A549 (cell line): Measurements from ENCODE around the gene MAVS. TPM values are rescaled to one million over a fixed set of nuclear protein-coding genes. Genes with fewer than 3 reads are reported as not detected.
A peak's percentile ranks its signal among the peaks of the same experiment; 100 is the strongest.

ENCODE experiments used
- ATAC-seq, 2 experiments: fragments of 200-7000 bp in 1 of 2; fragments of >200 bp in 1 of 2; cut with Nextera tagmentation in 1 of 2; cut with Tn5 transposase in 1 of 2; 3 replicates each; pipeline versions ENCODE4 v1.8.0 to v1.9.1; 2018 to 2020; ENCODE audit warnings: mild to moderate bottlenecking in 1 of 2, moderate library complexity in 1 of 2
- CTCF ChIA-PET: fragments of 300-600 bp; sonication (Branson Sonifier 250); formaldehyde crosslinking; extraction: SDS; loops from one replicate; lab custom pipeline; 2021; ENCODE audit warnings: antibody characterized with exemption, inconsistent platforms; lab: Yijun Ruan, JAX
- POLR2A ChIA-PET: fragments of 350-600 bp; formaldehyde crosslinking; extraction: SDS; loops from one replicate; lab custom pipeline; 2021; ENCODE audit warnings: antibody characterized with exemption, inconsistent platforms; lab: Yijun Ruan, JAX
- DNase-seq, 2 experiments: peaks; one replicate each; pipeline versions ENCODE4 v3.0.0 to v3.0.0-alpha.2; 2011 to 2016; ENCODE audit warnings: low read depth in 1 of 2, low spot score in 1 of 2
- FAIRE-seq: peaks from 2 replicates; lab custom pipeline; 2011; peaks lifted over from hg19 to GRCh38; lab: Jason Lieb, UNC
- H3K27ac ChIP-seq, 2 experiments: fragments of >200 bp; sonication (Bioruptor Twin); formaldehyde crosslinking; 3 replicates each; pipeline ENCODE4 v1.5.1; 2016 to 2017
- H3K4me1 ChIP-seq: fragments of >200 bp; sonication (Bioruptor Twin); formaldehyde crosslinking; 3 replicates; pipeline ENCODE4 v1.6.1; 2016
- H3K4me2 ChIP-seq: fragments of >200 bp; sonication (Bioruptor Twin); formaldehyde crosslinking; 3 replicates; pipeline ENCODE4 v1.6.1; 2016
- H3K4me3 ChIP-seq: fragments of >200 bp; sonication (Bioruptor Twin); formaldehyde crosslinking; 3 replicates; pipeline ENCODE4 v1.5.1; 2016
- H3K9me3 ChIP-seq: fragments of >200 bp; sonication (Bioruptor Twin); formaldehyde crosslinking; 3 replicates; pipeline ENCODE4 v1.6.1; 2016
- CBX2 ChIP-seq: fragments of 200-600 bp; sonication (generic); IDR thresholded peaks from 2 replicates; pipeline ENCODE4 v1.6.1; 2016; ENCODE audit warnings: low read depth, mild to moderate bottlenecking, borderline replicate concordance
- CBX8 ChIP-seq: fragments of 200-600 bp; sonication (generic); IDR thresholded peaks from 2 replicates; pipeline ENCODE4 v1.6.1; 2016
- CTCF ChIP-seq: fragments of >200 bp; sonication (Bioruptor Twin); formaldehyde crosslinking; IDR thresholded peaks from 3 replicates; pipeline ENCODE4 v1.5.1; 2016
- GATA3 ChIP-seq: IDR thresholded peaks from 2 replicates; pipeline ENCODE4 v1.6.1; 2012; ENCODE audit warnings: borderline replicate concordance
- HOXA7 ChIP-seq: fragments of 250-450 bp; sonication (Bioruptor Pico); IDR thresholded peaks from 2 replicates; pipeline ENCODE4 v1.5.0; 2020; ENCODE audit warnings: mild to moderate bottlenecking, moderate library complexity
- HOXB13 ChIP-seq: fragments of 250-450 bp; sonication (Bioruptor Pico); IDR thresholded peaks from 2 replicates; pipeline ENCODE4 v1.5.0; 2020; ENCODE audit warnings: low read depth, mild to moderate bottlenecking, moderate library complexity
- JUN ChIP-seq, 2 experiments: fragments of >200 bp; sonication (Bioruptor Twin); formaldehyde crosslinking; IDR thresholded peaks; 2 replicates in 1 of 2; 3 replicates in 1 of 2; pipeline ENCODE4 v1.6.1; 2016 to 2017
- KDM5A ChIP-seq: fragments of 200-600 bp; sonication (generic); IDR thresholded peaks from 2 replicates; pipeline ENCODE4 v1.6.1; 2016; ENCODE audit warnings: antibody characterized with exemption, mild to moderate bottlenecking
- MAFK ChIP-seq: fragments of 450-650 bp; IDR thresholded peaks from 2 replicates; pipeline ENCODE4 v1.6.1; 2014; ENCODE audit not compliant: partially characterized antibody
- NPAS2 ChIP-seq: fragments of 250-450 bp; sonication (Bioruptor Pico); IDR thresholded peaks from 2 replicates; pipeline ENCODE4 v1.8.0; 2022; ENCODE audit warnings: mild to moderate bottlenecking, moderate library complexity, borderline replicate concordance
- NR3C1 ChIP-seq: fragments of >200 bp; sonication (Bioruptor Twin); formaldehyde crosslinking; IDR thresholded peaks from 3 replicates; pipeline ENCODE4 v1.6.1; 2017
- PBX3 ChIP-seq: IDR thresholded peaks from 2 replicates; pipeline ENCODE4 v1.6.1; 2012
- POLR2A ChIP-seq: IDR thresholded peaks from 2 replicates; pipeline ENCODE4 v1.6.1; 2012; ENCODE audit warnings: mild to moderate bottlenecking, low read length
- RNF2 ChIP-seq: fragments of 200-600 bp; sonication (generic); IDR thresholded peaks from 2 replicates; pipeline ENCODE4 v1.6.1; 2016; ENCODE audit warnings: low read depth, mild to moderate bottlenecking, antibody characterized with exemption, moderate library complexity, borderline replicate concordance
- TP53 ChIP-seq: fragments of 250-450 bp; sonication (Bioruptor Pico); IDR thresholded peaks from 2 replicates; pipeline ENCODE4 v1.5.0; 2021; ENCODE audit warnings: mild to moderate bottlenecking, moderate library complexity
- ZNF302 ChIP-seq: fragments of 250-450 bp; sonication (Bioruptor Pico); IDR thresholded peaks from 2 replicates; pipeline ENCODE4 v1.9.0; 2021; ENCODE audit warnings: inconsistent platforms, mild to moderate bottlenecking, moderate library complexity
- WGBS: methylation state at CpG from one replicate; pipeline ENCODE4 v1.1.6; 2017; ENCODE audit errors: missing lambda C conversion rate; 5-methylcytosine and 5-hydroxymethylcytosine counted together
- polyA plus RNA-seq, 4 experiments: library from polyadenylated mRNA; depleted of rRNA in 3 of 4; stranded (reverse); fragments of >200 nt; fragmentation: RNase III in 1 of 4; extraction: RNeasy Plus Mini Kit Qiagen cat#74134 plus additional on column Dnase treatment in 1 of 4; gene quantifications; 2 replicates in 3 of 4; 3 replicates in 1 of 4; pipeline ENCODE4 v1.2.3, GENCODE V29; 2011 to 2017
- TF ChIP-seq, protein P1 (sequence below): IDR thresholded peaks from 2 replicates; pipeline ENCODE4 v1.6.1; 2012

The MAVS gene
- polyA plus RNA-seq, 2 of the 4 experiments (the other 2 are of a cell fraction): 18.9 to 31.0 TPM

- 30% methylated on average over 19 of the region's 19 CpGs for WGBS
- DNase-seq (no peak), ATAC-seq (no peak), FAIRE-seq (peak; percentile 72)
- H3K4me1 ChIP-seq: peaks cover 55% of the 10 kb centered on the region
- H3K27ac ChIP-seq: peak overlapping the region; percentile 98 to 99
- CTCF ChIA-PET: interaction anchor here (0.6 to 3.3 kb wide), 2 partner anchors 11 to 274 kb away, joined by 3 to 29 read pairs; partner anchors contain the start of gene CENPB
- peak overlapping the region; percentile 84 for H3K4me2 ChIP-seq
- H3K9me3 ChIP-seq: no peaks in the 10 kb centered on the region
- POLR2A ChIA-PET: interaction anchor here (0.6 to 2.2 kb wide), 2 partner anchors 13 to 14 kb away, joined by 3 to 36 read pairs; no protein-coding TSS in a partner anchor
- peak overlapping the region; percentile 84 for H3K4me3 ChIP-seq
- TF ChIP-seq CTCF: no peak
- no peak for TF ChIP-seq KDM5A
- TF ChIP-seq ZNF302: no peak
- peak; percentile 85 for TF ChIP-seq MAFK
Observed at GRCh38 chr20:3797592-3798372, 48.9 kb upstream of the MAVS start.

- Histone ChIP-seq H3K9me3 (no peaks in the 10 kb centered on the region), H3K4me1 (peaks cover 58% of the 10 kb centered on the region)
- TF ChIP-seq CTCF: no peak
- no peak for TF ChIP-seq MAFK
- no peak for TF ChIP-seq HOXB13 (CRISPR knock-in tag)
- TF ChIP-seq GATA3: no peak
- no peak for TF ChIP-seq CBX8
- no peak for TF ChIP-seq CBX2
- no peak for TF ChIP-seq NR3C1
- no peak for TF ChIP-seq HOXA7 (CRISPR knock-in tag)
- TF ChIP-seq POLR2A: no peak
- TF ChIP-seq TP53 (CRISPR knock-in tag): no peak
- no peak for TF ChIP-seq PBX3
- no peak for TF ChIP-seq RNF2
- TF ChIP-seq, all 56 proteins: peak for 0
- ChIA-PET POLR2A (no interaction called here), CTCF (no interaction called here)
- peak overlapping the region; percentile 84 for H3K4me2 ChIP-seq
- FAIRE-seq (no peak), DNase-seq (no peak), ATAC-seq (no peak)
- 84% methylated on average over 5 of the region's 5 CpGs for WGBS
- peak overlapping the region; percentile 84 for H3K4me3 ChIP-seq
- peak overlapping the region; percentile 98 to 99 for H3K27ac ChIP-seq
Observed at GRCh38 chr20:3798373-3798768, 48.3 kb upstream of the MAVS start.

DNA sequence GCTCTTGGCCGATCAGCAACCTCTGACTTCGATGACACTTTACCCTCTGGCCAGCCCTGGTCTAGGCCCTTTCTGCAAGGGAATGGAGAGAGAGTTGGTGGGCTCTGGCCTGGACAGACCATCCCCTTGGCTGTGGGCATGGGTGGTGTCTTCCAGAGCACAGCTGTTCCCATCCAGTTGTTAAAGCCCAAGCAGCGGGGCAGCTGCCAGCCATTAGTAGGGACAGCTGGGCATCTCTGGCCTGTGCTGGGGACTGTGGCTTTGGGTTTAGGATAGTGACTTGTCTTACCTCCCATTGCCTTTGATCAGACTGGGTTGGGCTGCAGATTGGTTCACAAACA, 47.8 kb upstream of the MAVS start:
- TF ChIP-seq NPAS2 (CRISPR knock-in tag) (no peak), JUN (IDR thresholded peaks at IDR 0.05) (peak in 1 of 2 experiments; percentile 37; a peak in 1 of 5 replicates)
- TF ChIP-seq, protein P1, sequence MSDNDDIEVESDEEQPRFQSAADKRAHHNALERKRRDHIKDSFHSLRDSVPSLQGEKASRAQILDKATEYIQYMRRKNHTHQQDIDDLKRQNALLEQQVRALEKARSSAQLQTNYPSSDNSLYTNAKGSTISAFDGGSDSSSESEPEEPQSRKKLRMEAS: peak; percentile 23; the same call in 1 of the 2 replicates
- Histone ChIP-seq H3K4me1 (peaks cover 58% of the 10 kb centered on the region), H3K27ac (peak overlapping the region; percentile 98 to 99), H3K9me3 (no peaks in the 10 kb centered on the region), H3K4me2 (peak overlapping the region; percentile 84), H3K4me3 (peak overlapping the region; percentile 84; the same call in 2 of the 3 replicates)
- no peak for DNase-seq
- POLR2A ChIA-PET: no interaction called here
- CTCF ChIA-PET: interaction anchor here (1.9 kb wide), 1 partner anchor 56 kb away, joined by 8 read pairs; no protein-coding TSS in a partner anchor
- WGBS: 100% methylated on average over 3 of the region's 3 CpGs
- ATAC-seq: no peak
- no peak for FAIRE-seq
